Measurements from ENCODE around the gene SUOX.

DNA sequence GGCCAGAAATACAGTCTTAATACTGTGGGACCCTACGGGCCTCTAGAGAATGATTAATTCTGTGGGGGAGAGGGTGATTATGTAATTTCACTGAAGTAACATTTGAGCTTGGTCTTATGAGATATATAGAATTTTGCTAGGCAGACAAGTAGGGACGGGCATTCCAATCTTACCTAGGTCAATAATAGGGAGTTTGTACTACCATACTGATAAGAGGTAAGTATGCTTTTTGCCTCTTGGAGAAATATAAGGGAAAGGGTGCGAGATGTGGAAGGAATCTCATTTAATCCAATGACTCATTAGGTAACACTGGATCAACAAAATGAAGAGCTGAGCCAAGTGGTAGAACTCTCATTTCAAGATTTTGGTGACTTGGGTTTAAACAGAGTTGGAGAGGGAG is 18.0 kb upstream of the SUOX start:
- TF ChIP-seq, protein P1, sequence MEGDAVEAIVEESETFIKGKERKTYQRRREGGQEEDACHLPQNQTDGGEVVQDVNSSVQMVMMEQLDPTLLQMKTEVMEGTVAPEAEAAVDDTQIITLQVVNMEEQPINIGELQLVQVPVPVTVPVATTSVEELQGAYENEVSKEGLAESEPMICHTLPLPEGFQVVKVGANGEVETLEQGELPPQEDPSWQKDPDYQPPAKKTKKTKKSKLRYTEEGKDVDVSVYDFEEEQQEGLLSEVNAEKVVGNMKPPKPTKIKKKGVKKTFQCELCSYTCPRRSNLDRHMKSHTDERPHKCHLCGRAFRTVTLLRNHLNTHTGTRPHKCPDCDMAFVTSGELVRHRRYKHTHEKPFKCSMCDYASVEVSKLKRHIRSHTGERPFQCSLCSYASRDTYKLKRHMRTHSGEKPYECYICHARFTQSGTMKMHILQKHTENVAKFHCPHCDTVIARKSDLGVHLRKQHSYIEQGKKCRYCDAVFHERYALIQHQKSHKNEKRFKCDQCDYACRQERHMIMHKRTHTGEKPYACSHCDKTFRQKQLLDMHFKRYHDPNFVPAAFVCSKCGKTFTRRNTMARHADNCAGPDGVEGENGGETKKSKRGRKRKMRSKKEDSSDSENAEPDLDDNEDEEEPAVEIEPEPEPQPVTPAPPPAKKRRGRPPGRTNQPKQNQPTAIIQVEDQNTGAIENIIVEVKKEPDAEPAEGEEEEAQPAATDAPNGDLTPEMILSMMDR (IDR thresholded peaks at IDR 0.05) = no peak
- TF ChIP-seq POLR2A (IDR thresholded peaks at IDR 0.05) (no peak), EP300 (IDR thresholded peaks at IDR 0.05) (no peak)

Data from stomach (tissue), 4 donors.